CD4-positive, alpha-beta T cell treated with Interleukin-17A for 1 hour (primary cell): Measurements from ENCODE around the gene HSF2.
"Not testable (repeated sequence)": the region's sequence is repeated elsewhere in the genome, so short reads cannot be mapped to it uniquely, and the experiment has no call there.

Experiments used
- DNase-seq: peaks from one replicate; pipeline ENCODE4 v3.0.0-alpha.2; 2020

The HSF2 gene

GRCh38 chr6:122458087-122458486 lies 58.6 kb downstream of the HSF2 start:
- no peak for DNase-seq

- no peak for DNase-seq
These were observed 59.8 kb downstream of the HSF2 start for GRCh38 chr6:122459240-122459639.

DNA sequence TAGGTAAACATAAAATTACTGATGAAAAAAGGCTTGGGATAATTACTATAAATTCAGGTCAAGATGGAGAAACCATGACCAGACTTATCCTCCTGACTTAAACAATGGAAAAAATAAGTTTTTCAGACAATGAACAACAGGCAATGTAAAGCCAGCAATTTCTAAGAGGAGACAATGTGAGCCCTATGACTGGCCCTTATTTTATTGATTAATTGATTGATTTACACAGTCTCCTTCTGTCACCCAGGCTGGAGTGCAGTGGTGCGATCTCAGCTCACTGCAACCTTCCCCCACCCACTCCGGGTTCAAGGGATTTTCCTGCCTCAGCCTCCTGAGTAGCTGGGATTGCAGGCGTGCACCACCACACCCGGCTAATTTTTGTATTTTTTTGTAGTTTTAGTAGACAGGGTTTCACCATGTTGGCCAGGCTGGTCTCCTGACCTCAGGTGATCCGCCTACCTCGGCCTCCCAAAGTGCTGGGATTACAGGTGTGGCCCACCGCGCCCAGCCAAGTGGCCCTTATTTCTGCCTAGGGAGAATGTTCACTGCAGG lies 60.5 kb downstream of the HSF2 start:
- DNase-seq: not testable (repeated sequence)

GRCh38 chr6:122461885-122462284 lies 62.4 kb downstream of the HSF2 start:
- no peak for DNase-seq

DNA sequence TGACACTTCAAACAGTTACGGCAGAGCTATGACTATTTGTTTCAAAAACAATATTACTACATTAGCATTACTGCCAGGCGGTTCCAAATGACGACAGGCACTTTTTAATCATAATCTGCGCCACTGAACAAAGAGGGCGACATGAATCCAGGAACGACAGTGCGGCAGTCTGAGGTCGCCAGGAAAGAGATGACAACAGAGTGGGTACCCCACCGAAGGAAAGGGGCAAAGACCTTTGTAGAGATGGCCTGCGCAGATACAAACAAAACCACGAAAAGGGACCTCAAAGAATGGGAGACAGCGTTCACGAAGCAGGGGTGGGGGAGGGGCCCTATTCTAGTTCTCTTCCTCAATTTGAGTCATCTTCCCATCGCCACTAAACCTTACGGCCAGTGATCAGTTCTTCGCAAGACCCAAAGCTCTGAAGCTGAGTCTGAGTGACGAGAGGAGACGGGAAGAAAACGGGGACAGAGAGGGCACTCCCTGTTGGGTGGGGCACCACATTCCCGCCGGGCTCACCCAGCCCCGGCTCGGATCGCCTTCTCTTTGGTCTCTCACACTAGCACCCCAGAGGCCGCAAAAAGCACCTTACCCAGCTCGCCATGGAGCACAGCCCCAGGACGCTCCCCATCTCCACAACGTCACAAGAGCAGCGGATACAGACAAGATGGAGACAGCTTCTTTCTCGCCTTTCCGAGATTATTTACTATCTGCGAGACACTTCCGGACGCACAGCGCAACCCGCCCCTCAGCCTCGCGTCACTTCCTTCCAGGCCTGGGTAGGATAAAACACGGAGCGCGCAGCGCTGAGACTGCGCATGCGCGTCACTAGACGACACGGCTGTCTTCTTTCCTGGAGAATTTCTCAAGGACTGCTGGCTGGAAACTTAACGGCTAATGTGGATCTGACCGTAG lies 71.9 kb downstream of the HSF2 start, which contains the start of gene SERINC1:
Gene SERINC1, minus strand, starts transcription at position 701 of the 915 bp plus-strand sequence. Its CDS starts 70 bp downstream, at position 631.
- peak; percentile 95 for DNase-seq

- no peak for DNase-seq
These were observed 72.5 kb downstream of the HSF2 start for GRCh38 chr6:122472022-122472340.

GRCh38 chr6:122476131-122476530 lies 76.7 kb downstream of the HSF2 start:
- peak; percentile 44 for DNase-seq

- DNase-seq: no peak
These were observed 83.3 kb downstream of the HSF2 start for GRCh38 chr6:122482750-122483080.
